Vagina (tissue), 2 donors: ENCODE measurements around the gene ZNF24.

Source experiments
- POLR2A ChIP-seq, 2 donors: fragments of 450-650 bp; IDR thresholded peaks; one replicate each; pipeline ENCODE4 v1.6.1; 2017; ENCODE audit warnings: antibody characterized with exemption in 2 of 2, mild to moderate bottlenecking in 2 of 2, moderate library complexity in 2 of 2
- POLR2AphosphoS5 ChIP-seq, 2 donors: sonication (generic); formaldehyde crosslinking; IDR thresholded peaks; one replicate each; pipeline ENCODE4 v1.9.0; 2017; ENCODE audit warnings: antibody characterized with exemption in 2 of 2, mild to moderate bottlenecking in 2 of 2, low read depth in 1 of 2; ENCODE audit not compliant: insufficient read depth in 1 of 2
- TF ChIP-seq, protein P1 (sequence below), 3 experiments: fragments of 450-650 bp in 2 of 3; fragments of 200-600 bp in 1 of 3; sonication (generic) in 1 of 3; IDR thresholded peaks; one replicate each; pipeline ENCODE4 v1.5.1; 2017 to 2019; ENCODE audit warnings: antibody characterized with exemption in 3 of 3, mild to moderate bottlenecking in 2 of 3, moderate library complexity in 2 of 3

DNA sequence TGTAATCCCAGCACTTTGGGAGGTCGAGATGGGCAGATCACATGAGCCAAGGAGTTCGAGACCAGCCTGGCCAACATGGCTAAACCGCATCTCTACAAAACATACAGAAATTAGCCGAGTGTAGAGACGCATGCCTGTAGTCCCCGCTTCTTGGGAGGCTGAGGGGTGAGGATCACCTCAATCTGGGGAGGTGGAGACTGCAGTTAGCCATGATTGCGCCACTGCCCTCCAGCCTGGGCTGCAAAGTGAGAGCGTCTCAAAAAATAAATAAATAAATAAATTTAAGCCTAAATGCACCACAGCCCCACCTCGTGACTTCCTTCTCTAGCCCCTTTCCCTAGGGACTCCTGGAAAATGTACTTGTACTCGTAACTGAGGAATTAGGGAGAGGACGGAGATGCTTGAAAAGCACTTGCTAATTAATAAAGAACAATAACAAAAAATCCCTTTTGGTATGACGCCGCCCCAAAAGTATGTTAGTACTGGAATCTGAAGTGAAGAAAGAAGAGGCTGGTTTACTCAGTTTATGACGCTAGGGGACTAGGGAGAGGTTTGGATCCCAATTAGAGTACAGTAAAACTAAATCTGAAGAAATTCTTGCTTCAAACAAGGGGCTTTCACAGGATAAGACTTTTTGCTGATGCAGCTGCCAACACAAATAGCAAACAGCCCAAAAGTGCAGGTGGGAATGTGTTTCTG is 33.8 kb upstream of the ZNF24 start:
- TF ChIP-seq POLR2A (IDR thresholded peaks at IDR 0.05) (no peak), POLR2AphosphoS5 (IDR thresholded peaks at IDR 0.05; ENCODE audit: insufficient read depth in 1 of 2, low read depth in 1 of 2) (no peak)
- TF ChIP-seq, protein P1, sequence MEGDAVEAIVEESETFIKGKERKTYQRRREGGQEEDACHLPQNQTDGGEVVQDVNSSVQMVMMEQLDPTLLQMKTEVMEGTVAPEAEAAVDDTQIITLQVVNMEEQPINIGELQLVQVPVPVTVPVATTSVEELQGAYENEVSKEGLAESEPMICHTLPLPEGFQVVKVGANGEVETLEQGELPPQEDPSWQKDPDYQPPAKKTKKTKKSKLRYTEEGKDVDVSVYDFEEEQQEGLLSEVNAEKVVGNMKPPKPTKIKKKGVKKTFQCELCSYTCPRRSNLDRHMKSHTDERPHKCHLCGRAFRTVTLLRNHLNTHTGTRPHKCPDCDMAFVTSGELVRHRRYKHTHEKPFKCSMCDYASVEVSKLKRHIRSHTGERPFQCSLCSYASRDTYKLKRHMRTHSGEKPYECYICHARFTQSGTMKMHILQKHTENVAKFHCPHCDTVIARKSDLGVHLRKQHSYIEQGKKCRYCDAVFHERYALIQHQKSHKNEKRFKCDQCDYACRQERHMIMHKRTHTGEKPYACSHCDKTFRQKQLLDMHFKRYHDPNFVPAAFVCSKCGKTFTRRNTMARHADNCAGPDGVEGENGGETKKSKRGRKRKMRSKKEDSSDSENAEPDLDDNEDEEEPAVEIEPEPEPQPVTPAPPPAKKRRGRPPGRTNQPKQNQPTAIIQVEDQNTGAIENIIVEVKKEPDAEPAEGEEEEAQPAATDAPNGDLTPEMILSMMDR (IDR thresholded peaks at IDR 0.05), result no peak
